Endothelial cell of umbilical vein (primary cell): ENCODE measurements around the gene ANKRD16. TPM values are rescaled to one million over a fixed set of nuclear protein-coding genes. Genes with fewer than 3 reads are reported as not detected.

Experiments
- BruUV-seq: library from RNA; stranded (reverse); fragments of 400-500 nt; replicated peaks from 2 replicates; lab custom pipeline; 2021; lab: Mats Ljungman, UMichigan
- CTCF ChIA-PET: fragments of 300-600, 350-600 bp; sonication (Branson Sonifier 250); formaldehyde crosslinking; loops from one replicate; lab custom pipeline; 2021; ENCODE audit warnings: antibody characterized with exemption, inconsistent platforms; lab: Charles Lee
- POLR2A ChIA-PET: fragments of 300-600, 350-600 bp; sonication (Branson Sonifier 250); formaldehyde crosslinking; loops from one replicate; lab custom pipeline; 2021; ENCODE audit warnings: antibody characterized with exemption, inconsistent platforms; lab: Charles Lee
- DNase-seq: peaks from one replicate; pipeline ENCODE4 v3.0.0-alpha.2; 2011; ENCODE audit warnings: low read depth, low spot score
- FAIRE-seq: peaks from 2 replicates; lab custom pipeline; 2011; peaks lifted over from hg19 to GRCh38; lab: Jason Lieb, UNC
- H2AFZ ChIP-seq: 2 replicates; pipeline ENCODE4 v1.6.0; 2012; ENCODE audit warnings: low read depth, low read length, control low read depth, inconsistent platforms
- H3K27ac ChIP-seq: 2 replicates; pipeline ENCODE4 v1.5.1; 2011; ENCODE audit warnings: low read depth, mild to moderate bottlenecking, control low read depth, low read length, moderate library complexity; ENCODE audit not compliant: insufficient read depth
- H3K27me3 ChIP-seq, 2 experiments: 2 replicates each; pipeline versions ENCODE4 v1.6.0 to v1.6.1; 2011; ENCODE audit warnings: low read length in 2 of 2, mixed read lengths in 1 of 2; ENCODE audit not compliant: control insufficient read depth in 2 of 2, insufficient read depth in 2 of 2
- H3K36me3 ChIP-seq, 2 experiments: 2 replicates in 1 of 2; 3 replicates in 1 of 2; pipeline ENCODE4 v1.5.1; 2011; ENCODE audit warnings: low read length in 2 of 2, mild to moderate bottlenecking in 1 of 2, moderate library complexity in 1 of 2; ENCODE audit not compliant: control insufficient read depth in 2 of 2, insufficient read depth in 2 of 2; ENCODE audit errors: extremely low read depth in 1 of 2
- H3K4me1 ChIP-seq: 3 replicates; pipeline ENCODE4 v1.5.1; 2011; ENCODE audit warnings: mild to moderate bottlenecking, low read length; ENCODE audit not compliant: control insufficient read depth, insufficient read depth; ENCODE audit errors: extremely low read depth
- H3K4me2 ChIP-seq: 2 replicates; pipeline ENCODE4 v1.6.1; 2011; ENCODE audit warnings: low read length, control low read depth, mixed read lengths; ENCODE audit not compliant: insufficient read depth
- H3K4me3 ChIP-seq, 3 experiments: fragments of 200-600 bp in 1 of 3; sonication (generic), shearing (Covaris generic) in 1 of 3; replicated peaks in 1 of 3; 2 replicates each; pipeline ENCODE4 v1.5.1; 2011 to 2016; ENCODE audit warnings: control low read depth in 3 of 3, low read length in 3 of 3, mild to moderate bottlenecking in 2 of 3, inconsistent platforms in 1 of 3, low read depth in 1 of 3, moderate library complexity in 1 of 3; ENCODE audit not compliant: insufficient read depth in 1 of 3
- H3K79me2 ChIP-seq: 2 replicates; pipeline ENCODE4 v1.6.0; 2012; ENCODE audit warnings: low read length, inconsistent platforms; ENCODE audit not compliant: control insufficient read depth, insufficient read depth
- H3K9ac ChIP-seq: replicated peaks from 2 replicates; pipeline ENCODE3; 2011; ENCODE audit warnings: low read length, control low read depth; ENCODE audit not compliant: insufficient read depth; ENCODE audit errors: extremely low read depth
- H3K9me1 ChIP-seq: replicated peaks from 3 replicates; pipeline ENCODE4 v1.6.0; 2011; ENCODE audit warnings: mild to moderate bottlenecking, low read length; ENCODE audit not compliant: control insufficient read depth, insufficient read depth; ENCODE audit errors: extremely low read depth
- H3K9me3 ChIP-seq: replicated peaks from 2 replicates; pipeline ENCODE4 v1.5.1; 2012; ENCODE audit warnings: low read length, inconsistent platforms; ENCODE audit not compliant: control insufficient read depth, insufficient read depth
- H4K20me1 ChIP-seq: replicated peaks from 2 replicates; pipeline ENCODE3; 2011; ENCODE audit warnings: mild to moderate bottlenecking, low read length; ENCODE audit not compliant: control insufficient read depth, insufficient read depth; ENCODE audit errors: extremely low read depth
- EZH2 ChIP-seq: IDR thresholded peaks from 2 replicates; pipeline ENCODE4 v1.6.1; 2012; ENCODE audit warnings: borderline replicate concordance, low read depth, mild to moderate bottlenecking, moderate library complexity, low read length, inconsistent platforms; ENCODE audit not compliant: severe bottlenecking
- FOS ChIP-seq: IDR thresholded peaks from 2 replicates; pipeline ENCODE4 v1.6.1; 2011; ENCODE audit warnings: mild to moderate bottlenecking, low read length, moderate library complexity, borderline replicate concordance; ENCODE audit not compliant: insufficient read depth
- GATA2 ChIP-seq: IDR thresholded peaks from 2 replicates; pipeline ENCODE4 v1.7.0; 2011; ENCODE audit warnings: low read depth, mild to moderate bottlenecking, moderate library complexity, mixed read lengths, low read length; ENCODE audit not compliant: insufficient read length, insufficient read depth
- JUN ChIP-seq: IDR thresholded peaks from 2 replicates; pipeline ENCODE4 v1.6.1; 2011; ENCODE audit warnings: borderline replicate concordance, low read depth; ENCODE audit not compliant: insufficient read length, insufficient read depth
- MAX ChIP-seq: IDR thresholded peaks from 2 replicates; pipeline ENCODE4 v1.6.1; 2011; ENCODE audit not compliant: insufficient read depth, insufficient read length
- MYC ChIP-seq: IDR thresholded peaks from one replicate; pipeline ENCODE4 v1.6.1; 2011; ENCODE audit warnings: mild to moderate bottlenecking, low read depth, low read length
- POLR2A ChIP-seq: IDR thresholded peaks from 2 replicates; pipeline ENCODE4 v1.6.1; 2012; ENCODE audit warnings: low read depth, mild to moderate bottlenecking, control low read depth, low read length
- POLR2AphosphoS5 ChIP-seq: IDR thresholded peaks from 2 replicates; pipeline ENCODE4 v1.6.1; 2012; ENCODE audit warnings: low read depth, mild to moderate bottlenecking, control low read depth, low read length, moderate library complexity; ENCODE audit not compliant: insufficient read depth
- dilution Hi-C: fragments of 300-500 bp; cut with MboI; formaldehyde crosslinking; loops from one replicate; pipeline ENCODE4 v1.15.0; 2019; ENCODE audit warnings: low sequenced_read_pairs; ENCODE audit not compliant: extremely low pct_ligation_motif_present
- intact Hi-C: fragments of 100-400 bp; cut with micrococcal nuclease; formaldehyde crosslinking; loops from one replicate; pipeline ENCODE4 v1.10.0; 2022
- polyA plus RNA-seq, 4 experiments: library from polyadenylated mRNA; depleted of rRNA in 3 of 4; stranded (reverse) in 3 of 4; unstranded in 1 of 4; fragments of >200 nt; gene quantifications; 2 replicates each; pipeline versions ENCODE4 v1.2.1 to v1.2.3, GENCODE V29; 2011 to 2012; ENCODE audit warnings: missing spikeins in 1 of 4
- total RNA-seq: library from RNA; stranded (reverse); gene quantifications from 2 replicates; pipeline ENCODE4 v1.2.3, GENCODE V29; 2021
- TF ChIP-seq, protein P1 (sequence below), 2 donors: IDR thresholded peaks; 1 replicate in 1 of 2; 2 replicates in 1 of 2; pipeline ENCODE4 v1.5.1; 2011; ENCODE audit warnings: low read length in 2 of 2, mild to moderate bottlenecking in 2 of 2, moderate library complexity in 2 of 2, control low read depth in 1 of 2, inconsistent platforms in 1 of 2, low read depth in 1 of 2; ENCODE audit not compliant: insufficient read depth in 1 of 2; ENCODE audit errors: extremely low read depth in 1 of 2

Gene ANKRD16
- total and polyA plus RNA-seq, 2 donors (not counting 3 experiments of a cell fraction or from before 2014, with no cell fraction given): 6.9 to 8.0 TPM

DNA sequence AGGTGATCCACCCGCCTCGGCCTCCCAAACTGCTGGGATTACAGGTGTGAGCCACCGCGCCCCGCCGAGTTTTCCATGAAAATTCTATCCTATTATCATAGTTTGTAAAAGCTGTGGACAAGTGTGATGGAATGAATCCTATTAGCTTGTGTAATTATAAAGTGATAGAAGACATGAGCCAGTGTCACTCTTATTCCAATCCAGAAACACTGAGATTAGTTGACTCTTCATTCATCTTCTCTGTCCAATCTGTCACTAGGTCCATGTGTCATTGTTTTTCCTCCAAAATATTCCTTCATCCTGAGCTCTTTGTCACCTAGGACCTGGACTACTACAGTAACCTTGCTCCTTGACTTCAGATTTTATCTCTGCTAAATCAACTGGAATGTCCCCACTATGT lies 13.9 kb upstream of the ANKRD16 start:
- dilution Hi-C loops (no loop called here), intact Hi-C loops (no loop called here)
- CTCF ChIA-PET: no interaction called here
- H3K9me1 ChIP-seq: no peaks in the 10 kb centered on the region
- no peak overlapping the region for H3K9ac ChIP-seq
- peaks cover 12% of the 10 kb centered on the region for H3K79me2 ChIP-seq
- no peaks in the 10 kb centered on the region for H3K9me3 ChIP-seq
- DNase-seq: no peak
- H3K36me3 ChIP-seq: peaks cover 0 to 10% of the 10 kb centered on the region in 2 experiments
- no peak overlapping the region for H2AFZ ChIP-seq
- H3K27ac ChIP-seq: no peak overlapping the region
- H3K27me3 ChIP-seq: no peaks in the 10 kb centered on the region
- no peaks in the 10 kb centered on the region for H4K20me1 ChIP-seq
- H3K4me2 ChIP-seq: no peak overlapping the region
- POLR2A ChIA-PET: no interaction called here
- peaks cover 2% of the 10 kb centered on the region for H3K4me1 ChIP-seq
- no peak overlapping the region for H3K4me3 ChIP-seq
- TF ChIP-seq GATA2: no peak
- TF ChIP-seq FOS: no peak
- TF ChIP-seq JUN: no peak
- no peak for TF ChIP-seq POLR2AphosphoS5
- TF ChIP-seq POLR2A: no peak
- no peak for TF ChIP-seq EZH2
- TF ChIP-seq, protein P1, sequence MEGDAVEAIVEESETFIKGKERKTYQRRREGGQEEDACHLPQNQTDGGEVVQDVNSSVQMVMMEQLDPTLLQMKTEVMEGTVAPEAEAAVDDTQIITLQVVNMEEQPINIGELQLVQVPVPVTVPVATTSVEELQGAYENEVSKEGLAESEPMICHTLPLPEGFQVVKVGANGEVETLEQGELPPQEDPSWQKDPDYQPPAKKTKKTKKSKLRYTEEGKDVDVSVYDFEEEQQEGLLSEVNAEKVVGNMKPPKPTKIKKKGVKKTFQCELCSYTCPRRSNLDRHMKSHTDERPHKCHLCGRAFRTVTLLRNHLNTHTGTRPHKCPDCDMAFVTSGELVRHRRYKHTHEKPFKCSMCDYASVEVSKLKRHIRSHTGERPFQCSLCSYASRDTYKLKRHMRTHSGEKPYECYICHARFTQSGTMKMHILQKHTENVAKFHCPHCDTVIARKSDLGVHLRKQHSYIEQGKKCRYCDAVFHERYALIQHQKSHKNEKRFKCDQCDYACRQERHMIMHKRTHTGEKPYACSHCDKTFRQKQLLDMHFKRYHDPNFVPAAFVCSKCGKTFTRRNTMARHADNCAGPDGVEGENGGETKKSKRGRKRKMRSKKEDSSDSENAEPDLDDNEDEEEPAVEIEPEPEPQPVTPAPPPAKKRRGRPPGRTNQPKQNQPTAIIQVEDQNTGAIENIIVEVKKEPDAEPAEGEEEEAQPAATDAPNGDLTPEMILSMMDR (IDR thresholded peaks at IDR 0.05; ENCODE audit: extremely low read depth in 1 of 2, insufficient read depth in 1 of 2, low read depth in 1 of 2, low read length in 2 of 2): no peak
- no peak for TF ChIP-seq MYC
- no peak for TF ChIP-seq MAX
- no peak for FAIRE-seq
- BruUV-seq: no TSS peak
